Fibroblast of lung (primary cell): ENCODE results near the gene RPS24. TPM values are rescaled to one million over a fixed set of nuclear protein-coding genes. Genes with fewer than 3 reads are reported as not detected.

Experiments
- DNase-seq, 2 donors: peaks; one replicate each; pipeline versions ENCODE4 v3.0.0 to v3.0.0-alpha.2; 2010; ENCODE audit warnings: low read depth in 2 of 2
- H2AFZ ChIP-seq: 2 replicates; pipeline ENCODE4 v1.5.1; 2012; ENCODE audit warnings: low read length, control low read depth, inconsistent platforms
- H3K27ac ChIP-seq: 2 replicates; pipeline ENCODE4 v1.5.1; 2011; ENCODE audit warnings: low read length, control low read depth; ENCODE audit not compliant: insufficient read depth
- H3K27me3 ChIP-seq: 2 replicates; pipeline ENCODE4 v1.5.1; 2011; ENCODE audit warnings: mild to moderate bottlenecking, low read length; ENCODE audit not compliant: control insufficient read depth, insufficient read depth
- H3K36me3 ChIP-seq: 2 replicates; pipeline ENCODE4 v1.5.1; 2011; ENCODE audit warnings: low read length; ENCODE audit not compliant: control insufficient read depth, insufficient read depth
- H3K4me1 ChIP-seq: 2 replicates; pipeline ENCODE4 v1.5.1; 2011; ENCODE audit warnings: low read length; ENCODE audit not compliant: control insufficient read depth, insufficient read depth; ENCODE audit errors: extremely low read depth
- H3K4me2 ChIP-seq: 2 replicates; pipeline ENCODE4 v1.5.1; 2011; ENCODE audit warnings: low read length, control low read depth; ENCODE audit not compliant: insufficient read depth; ENCODE audit errors: extremely low read depth
- H3K4me3 ChIP-seq, 4 experiments: fragments of 200-600 bp in 1 of 4; sonication (generic) in 1 of 4; replicated peaks in 1 of 4; 2 replicates each; pipeline ENCODE4 v1.5.1; 2011 to 2016; ENCODE audit warnings: low read length in 4 of 4, low read depth in 3 of 4, mild to moderate bottlenecking in 3 of 4, control low read depth in 2 of 4, inconsistent platforms in 1 of 4, mixed read lengths in 1 of 4; ENCODE audit not compliant: insufficient read depth in 1 of 4; ENCODE audit errors: control extremely low read depth in 1 of 4
- H3K79me2 ChIP-seq: 2 replicates; pipeline ENCODE4 v1.5.1; 2012; ENCODE audit warnings: mild to moderate bottlenecking, low read length, inconsistent platforms; ENCODE audit not compliant: control insufficient read depth, insufficient read depth
- H3K9ac ChIP-seq: 2 replicates; pipeline ENCODE4 v1.5.1; 2011; ENCODE audit warnings: mild to moderate bottlenecking, low read length, control low read depth; ENCODE audit not compliant: insufficient read depth
- H3K9me3 ChIP-seq: 2 replicates; pipeline ENCODE4 v1.5.1; 2012; ENCODE audit warnings: low read depth, low read length; ENCODE audit not compliant: control insufficient read depth, insufficient read depth
- H4K20me1 ChIP-seq: 2 replicates; pipeline ENCODE4 v1.5.1; 2011; ENCODE audit warnings: low read length; ENCODE audit not compliant: control insufficient read depth, insufficient read depth; ENCODE audit errors: extremely low read depth
- CTCF ChIP-seq, 2 donors: IDR thresholded peaks in 1 of 2; conservative IDR thresholded peaks in 1 of 2; 1 replicate in 1 of 2; 2 replicates in 1 of 2; pipeline ENCODE4 v1.5.1; 2011 to 2012; ENCODE audit warnings: low read length in 2 of 2, control low read depth in 1 of 2, inconsistent platforms in 1 of 2, low read depth in 1 of 2, mild to moderate bottlenecking in 1 of 2
- EZH2 ChIP-seq: IDR thresholded peaks from 2 replicates; pipeline ENCODE4 v1.5.1; 2012; ENCODE audit warnings: low read length, control low read depth, mild to moderate bottlenecking; ENCODE audit errors: missing control alignments
- polyA plus RNA-seq, 2 donors: library from polyadenylated mRNA; depleted of rRNA in 1 of 2; stranded (reverse) in 1 of 2; unstranded in 1 of 2; fragments of >200 nt; gene quantifications; 2 replicates each; pipeline ENCODE4 v1.2.1, GENCODE V29; 2011 to 2012; ENCODE audit warnings: missing spikeins in 1 of 2
- total RNA-seq: library from RNA; depleted of rRNA; stranded (reverse); fragments of >200 nt; gene quantifications from 2 replicates; pipeline ENCODE4 v1.2.1, GENCODE V29; 2014

Gene RPS24
- total and polyA plus RNA-seq, 2 donors (not counting 1 experiment from before 2014, with no cell fraction given): 1,917 to 4,192 TPM

GRCh38 chr10:78045856-78046255 lies 12.2 kb downstream of the RPS24 start:
- H3K9ac ChIP-seq: no peak overlapping the region
- no peak overlapping the region for H3K27ac ChIP-seq
- H3K4me3 ChIP-seq: no peak overlapping the region
- peaks cover 11% of the 10 kb centered on the region for H3K4me1 ChIP-seq
- H3K27me3 ChIP-seq: no peaks in the 10 kb centered on the region
- TF ChIP-seq EZH2: no peak
- TF ChIP-seq CTCF (conservative IDR thresholded peaks at IDR 0.05 in 1 of 2, IDR thresholded peaks at IDR 0.05 in 1 of 2; ENCODE audit: low read depth in 1 of 2, low read length in 2 of 2): no peak
- no peaks in the 10 kb centered on the region for H3K9me3 ChIP-seq
- H4K20me1 ChIP-seq: no peaks in the 10 kb centered on the region
- H3K36me3 ChIP-seq: peaks cover 5% of the 10 kb centered on the region
- DNase-seq: no peak
- H2AFZ ChIP-seq: no peak overlapping the region
- no peak overlapping the region for H3K4me2 ChIP-seq
- peaks cover 2% of the 10 kb centered on the region for H3K79me2 ChIP-seq

GRCh38 chr10:78046711-78047269 lies 13.1 kb downstream of the RPS24 start:
- TF ChIP-seq EZH2: no peak
- no peak for TF ChIP-seq CTCF (conservative IDR thresholded peaks at IDR 0.05 in 1 of 2, IDR thresholded peaks at IDR 0.05 in 1 of 2; ENCODE audit: low read depth in 1 of 2, low read length in 2 of 2)

GRCh38 chr10:78047314-78047891 lies 13.7 kb downstream of the RPS24 start:
- TF ChIP-seq CTCF (conservative IDR thresholded peaks at IDR 0.05 in 1 of 2, IDR thresholded peaks at IDR 0.05 in 1 of 2; ENCODE audit: low read depth in 1 of 2, low read length in 2 of 2): peak; percentile 93 to 96
- no peak for TF ChIP-seq EZH2
- no peaks in the 10 kb centered on the region for H3K9me3 ChIP-seq
- H2AFZ ChIP-seq: no peak overlapping the region
- H3K27ac ChIP-seq: no peak overlapping the region
- no peaks in the 10 kb centered on the region for H3K79me2 ChIP-seq
- no peak overlapping the region for H3K4me3 ChIP-seq
- no peaks in the 10 kb centered on the region for H4K20me1 ChIP-seq
- H3K27me3 ChIP-seq: no peaks in the 10 kb centered on the region
- H3K4me2 ChIP-seq: no peak overlapping the region
- no peak overlapping the region for H3K9ac ChIP-seq
- H3K36me3 ChIP-seq: peaks cover 2% of the 10 kb centered on the region
- peak; percentile 76 to 88 for DNase-seq
- H3K4me1 ChIP-seq: peaks cover 11% of the 10 kb centered on the region

More at GRCh38 chr10:78046711-78047269, 13.1 kb downstream of the RPS24 start:
- no peak overlapping the region for H3K4me3 ChIP-seq
- no peaks in the 10 kb centered on the region for H3K27me3 ChIP-seq
- H4K20me1 ChIP-seq: no peaks in the 10 kb centered on the region
- no peak overlapping the region for H3K4me2 ChIP-seq
- no peaks in the 10 kb centered on the region for H3K9me3 ChIP-seq
- no peak overlapping the region for H2AFZ ChIP-seq
- H3K27ac ChIP-seq: no peak overlapping the region
- no peaks in the 10 kb centered on the region for H3K79me2 ChIP-seq
- peaks cover 3% of the 10 kb centered on the region for H3K36me3 ChIP-seq
- H3K4me1 ChIP-seq: peaks cover 11% of the 10 kb centered on the region
- DNase-seq: no peak
- no peak overlapping the region for H3K9ac ChIP-seq
